Measurements from ENCODE around the gene RPL36. TPM values are rescaled to one million over a fixed set of nuclear protein-coding genes. Genes with fewer than 3 reads are reported as not detected.

The RPL36 gene
- total RNA-seq, 2 donors from 2014 or later = 628 to 1,303 TPM

GRCh38 chr19:5679289-5680083, 10.6 kb upstream of the RPL36 start:
- DNase-seq (ENCODE audit: low spot score) = no peak
- no peaks in the 10 kb centered on the region for H3K9me3 ChIP-seq
- H3K4me1 ChIP-seq (replicated peaks) = peaks cover 7% of the 10 kb centered on the region
- no peaks in the 10 kb centered on the region for H3K27me3 ChIP-seq (replicated peaks; ENCODE audit: insufficient read depth)
- intact Hi-C loops (cut with DNase I) = no loop called here
- H3K27ac ChIP-seq = peak overlapping the region; percentile 87 to 91
- H3K4me3 ChIP-seq = peak overlapping the region; percentile 69 to 84
- 22% methylated on average over 25 of the region's 26 CpGs for WGBS
- TF ChIP-seq POLR2AphosphoS5 (IDR thresholded peaks at IDR 0.05) (no peak), POLR2A (IDR thresholded peaks at IDR 0.05) (no peak), CTCF (IDR thresholded peaks at IDR 0.05) (no peak)
- H3K36me3 ChIP-seq = no peaks in the 10 kb centered on the region

GRCh38 chr19:5680084-5680436, 10.0 kb upstream of the RPL36 start:
- WGBS = under 1% methylated on average over 21 of the region's 23 CpGs
- no peak for DNase-seq (ENCODE audit: low spot score)
- TF ChIP-seq POLR2A (IDR thresholded peaks at IDR 0.05) = no peak
- TF ChIP-seq CTCF (IDR thresholded peaks at IDR 0.05) = no peak
- TF ChIP-seq POLR2AphosphoS5 (IDR thresholded peaks at IDR 0.05) = no peak
- Histone ChIP-seq H3K27ac (peak overlapping the region; percentile 87 to 91), H3K4me1 (replicated peaks) (peaks cover 7% of the 10 kb centered on the region), H3K9me3 (no peaks in the 10 kb centered on the region), H3K27me3 (replicated peaks; ENCODE audit: insufficient read depth) (no peaks in the 10 kb centered on the region), H3K4me3 (peak overlapping the region; percentile 69 to 84), H3K36me3 (no peaks in the 10 kb centered on the region)
- intact Hi-C loops (cut with DNase I) = no loop called here

GRCh38 chr19:5680437-5681368, 9.4 kb upstream of the RPL36 start, which contains the start of the genes HSD11B1L and MICOS13:
Gene HSD11B1L (plus strand): TSS chr19:5681027. CDS start chr19:5684833, 3,806 bp downstream.
Gene MICOS13 (minus strand): TSS chr19:5680516. CDS start chr19:5680486, 30 bp downstream.
- H3K4me3 ChIP-seq = peak within 1 kb of the TSS; percentile 69 to 84
- intact Hi-C loops (cut with DNase I) = no loop called here
- 1% methylated on average over 69 of the region's 94 CpGs for WGBS
- TF ChIP-seq CTCF (IDR thresholded peaks at IDR 0.05) (peak in 2 of 4 experiments; percentile 5 to 35), POLR2AphosphoS5 (IDR thresholded peaks at IDR 0.05) (peak; percentile 99), POLR2A (IDR thresholded peaks at IDR 0.05) (peak; percentile 55)
- peak within 1 kb of the TSS; percentile 87 to 91 for H3K27ac ChIP-seq
- H3K9me3 ChIP-seq = no peaks in the 10 kb centered on the region
- DNase-seq (ENCODE audit: low spot score) = peak; percentile 99
- H3K27me3 ChIP-seq (replicated peaks; ENCODE audit: insufficient read depth) = no peaks in the 10 kb centered on the region
- H3K36me3 ChIP-seq = no peaks in the 10 kb centered on the region
- H3K4me1 ChIP-seq (replicated peaks) = peaks cover 7% of the 10 kb centered on the region

- no peak overlapping the region for H3K27ac ChIP-seq
- no peak for DNase-seq (ENCODE audit: low spot score)
- H3K4me1 ChIP-seq (replicated peaks) = peaks cover 7% of the 10 kb centered on the region
- H3K27me3 ChIP-seq (replicated peaks; ENCODE audit: insufficient read depth) = no peaks in the 10 kb centered on the region
- WGBS = 63% methylated on average over 17 of the region's 17 CpGs
- intact Hi-C loops (cut with DNase I) = no loop called here
- no peaks in the 10 kb centered on the region for H3K36me3 ChIP-seq
- no peaks in the 10 kb centered on the region for H3K9me3 ChIP-seq
- TF ChIP-seq CTCF (IDR thresholded peaks at IDR 0.05) = no peak
- no peak for TF ChIP-seq POLR2AphosphoS5 (IDR thresholded peaks at IDR 0.05)
- no peak for TF ChIP-seq POLR2A (IDR thresholded peaks at IDR 0.05)
- peak overlapping the region; percentile 69 to 84 for H3K4me3 ChIP-seq
These were observed 8.5 kb upstream of the RPL36 start for GRCh38 chr19:5681391-5682106.
